Stimulated activated CD4-positive, alpha-beta T cell treated with anti-CD3 and anti-CD28 coated beads, Interleukin-15, amount 100 ng/mL, for 24 hours (primary cell): ENCODE measurements around the gene CFHR1.
"Not testable (repeated sequence)": the region's sequence is repeated elsewhere in the genome, so short reads cannot be mapped to it uniquely, and the experiment has no call there.

Source experiments
- DNase-seq: peaks from one replicate; pipeline ENCODE4 v3.0.0-alpha.2; 2020

CFHR1 gene

GRCh38 chr1:196819531-196819930 lies at the start of gene CFHR1:
Gene CFHR1 (plus strand): TSS chr1:196819731. CDS start chr1:196819845, 114 bp downstream.
- not testable (repeated sequence) for DNase-seq

- not testable (repeated sequence) for DNase-seq
Observed at GRCh38 chr1:196769823-196770222, 49.7 kb upstream of the CFHR1 start.

DNA sequence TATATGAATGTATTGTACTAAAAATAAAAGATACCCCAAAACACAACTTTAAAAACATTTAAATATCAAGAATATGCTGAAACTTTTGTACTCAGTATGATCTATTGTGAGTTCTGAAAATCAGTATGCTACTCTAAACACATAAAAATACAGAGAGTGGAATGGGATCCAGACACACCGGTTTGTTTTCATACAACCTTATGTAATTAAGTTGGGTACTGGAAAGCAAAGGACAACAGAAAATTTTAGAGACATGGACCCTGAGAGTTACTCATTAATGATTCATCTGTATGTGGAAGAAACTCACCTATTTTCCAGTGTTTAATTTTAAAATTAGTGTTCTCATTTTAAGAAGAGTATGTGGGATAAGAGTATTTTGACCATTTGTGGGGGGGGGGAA lies 45.8 kb upstream of the CFHR1 start:
- DNase-seq = no peak

- DNase-seq = no peak
Observed at GRCh38 chr1:196774175-196774574, 45.4 kb upstream of the CFHR1 start.

GRCh38 chr1:196774603-196775002 lies 44.9 kb upstream of the CFHR1 start, which contains the start of gene CFHR3:
Gene CFHR3 (plus strand): TSS chr1:196774840. CDS start chr1:196774887, 47 bp downstream.
- no peak for DNase-seq

GRCh38 chr1:196777603-196778002 lies 41.9 kb upstream of the CFHR1 start:
- DNase-seq = no peak

DNA sequence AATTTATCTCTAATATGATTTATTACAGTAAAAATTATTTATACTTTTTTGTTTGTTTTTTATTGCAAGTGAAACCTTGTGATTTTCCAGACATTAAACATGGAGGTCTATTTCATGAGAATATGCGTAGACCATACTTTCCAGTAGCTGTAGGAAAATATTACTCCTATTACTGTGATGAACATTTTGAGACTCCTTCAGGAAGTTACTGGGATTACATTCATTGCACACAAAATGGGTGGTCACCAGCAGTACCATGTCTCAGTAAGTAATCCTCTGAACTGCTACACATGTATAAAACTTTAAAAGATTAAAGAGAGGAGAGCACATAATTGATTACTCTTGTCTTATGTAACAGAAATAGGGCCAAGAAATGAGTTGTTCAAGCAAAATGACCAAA lies 40.4 kb upstream of the CFHR1 start:
- DNase-seq = no peak

DNA sequence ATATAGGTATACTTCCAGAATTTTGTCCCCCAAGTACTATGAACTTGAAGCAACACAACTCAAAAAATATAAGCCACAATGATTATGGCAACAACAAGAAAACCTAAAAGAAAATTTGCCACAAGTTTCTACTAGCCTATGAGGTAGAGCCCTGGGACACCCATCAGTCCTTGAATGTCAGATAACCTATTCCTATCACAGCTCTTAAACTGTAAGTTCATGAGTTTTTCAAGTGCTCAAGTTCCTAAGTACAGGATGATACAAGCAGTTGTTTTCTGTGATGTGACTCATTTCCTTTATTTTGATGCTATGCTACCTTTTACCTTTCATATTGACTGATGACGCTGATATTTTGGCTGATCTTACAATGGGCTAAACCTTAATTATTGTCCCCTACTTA lies 28.3 kb upstream of the CFHR1 start:
- DNase-seq = not testable (repeated sequence)

DNA sequence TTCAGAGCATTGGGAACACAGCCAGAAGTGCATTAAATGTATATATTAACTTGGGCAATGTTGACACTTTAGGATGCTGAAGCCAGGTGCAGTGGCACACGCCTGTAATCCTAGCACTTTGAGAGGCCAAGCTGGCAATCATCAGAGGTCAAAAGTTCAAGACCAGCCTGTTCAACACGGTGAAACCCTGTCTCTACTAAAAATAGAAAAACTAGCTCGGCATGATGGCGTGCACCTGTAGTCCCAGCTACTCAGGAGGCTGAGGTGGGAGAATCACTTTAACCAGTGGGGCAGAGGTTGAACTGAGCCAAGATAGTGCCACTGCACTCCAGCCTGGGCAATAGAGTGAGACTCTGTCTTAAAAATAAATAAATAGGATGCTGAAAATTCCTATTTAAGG lies 25.4 kb upstream of the CFHR1 start:
- DNase-seq = not testable (repeated sequence)

DNA sequence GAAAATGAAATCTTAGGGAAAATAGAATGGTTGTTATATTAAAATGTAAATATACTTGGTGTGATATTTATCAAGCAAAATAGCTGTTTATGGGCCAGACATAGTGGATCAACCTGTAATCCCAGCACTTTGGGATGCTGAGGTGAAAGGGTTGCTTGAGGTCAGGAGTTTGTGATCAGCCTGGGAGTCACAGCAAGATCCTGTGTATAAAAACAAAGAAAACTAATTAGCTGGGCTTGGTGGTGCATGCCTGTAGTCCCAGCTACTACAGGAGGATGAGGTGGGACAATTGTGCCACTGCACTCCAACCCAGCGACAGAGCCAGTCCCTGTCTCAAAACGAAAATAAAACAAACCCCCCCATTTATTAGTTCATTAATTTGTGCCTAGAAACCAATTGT lies 21.6 kb upstream of the CFHR1 start:
- no peak for DNase-seq

DNA sequence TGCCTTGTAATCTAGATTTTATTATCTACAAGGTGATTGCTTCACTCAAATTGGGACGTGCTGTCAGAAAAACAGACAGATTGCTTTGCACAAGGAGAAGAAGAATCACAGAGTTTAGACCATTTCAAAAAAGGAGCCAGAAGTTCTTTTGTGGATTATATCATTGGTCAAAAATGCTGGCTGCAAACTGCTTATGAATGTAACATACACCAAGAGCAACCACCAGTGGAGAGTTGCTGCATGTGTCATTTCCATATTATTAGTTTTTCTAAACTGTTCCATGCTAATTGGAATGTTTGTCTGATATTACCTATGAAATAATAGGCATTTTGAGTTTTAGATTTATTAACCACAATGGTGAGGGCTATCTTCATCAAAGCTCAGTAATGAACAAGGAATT lies 17.6 kb upstream of the CFHR1 start:
- not testable (repeated sequence) for DNase-seq

- DNase-seq = no peak
Observed at GRCh38 chr1:196808529-196809235, 10.8 kb upstream of the CFHR1 start.

GRCh38 chr1:196817442-196817841 lies 2.1 kb upstream of the CFHR1 start:
- DNase-seq = not testable (repeated sequence)

GRCh38 chr1:196827860-196828259 lies 8.3 kb downstream of the CFHR1 start:
- not testable (repeated sequence) for DNase-seq

- not testable (repeated sequence) for DNase-seq
Observed at GRCh38 chr1:196849613-196850492, 30.3 kb downstream of the CFHR1 start.

- DNase-seq = no peak
Observed at GRCh38 chr1:196856053-196856452, 36.5 kb downstream of the CFHR1 start.

DNA sequence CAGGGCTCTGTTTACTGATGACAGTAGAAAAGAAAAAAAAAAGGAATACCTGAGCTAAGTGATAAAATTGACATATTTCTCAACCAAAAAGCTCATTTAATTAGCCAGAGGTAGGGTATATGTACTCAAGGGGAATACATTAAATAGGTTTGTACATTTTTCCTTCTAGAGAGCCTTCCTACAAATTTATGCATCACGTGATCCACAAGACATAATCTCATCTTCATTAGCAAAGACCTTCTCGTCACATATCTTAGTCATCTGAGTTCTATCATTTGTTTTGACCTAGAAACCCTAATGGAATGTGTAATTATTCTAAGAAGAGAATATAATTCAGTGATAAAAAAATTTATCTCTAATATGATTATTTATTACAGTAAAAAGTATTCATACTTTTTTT lies 37.7 kb downstream of the CFHR1 start:
- DNase-seq = no peak

DNA sequence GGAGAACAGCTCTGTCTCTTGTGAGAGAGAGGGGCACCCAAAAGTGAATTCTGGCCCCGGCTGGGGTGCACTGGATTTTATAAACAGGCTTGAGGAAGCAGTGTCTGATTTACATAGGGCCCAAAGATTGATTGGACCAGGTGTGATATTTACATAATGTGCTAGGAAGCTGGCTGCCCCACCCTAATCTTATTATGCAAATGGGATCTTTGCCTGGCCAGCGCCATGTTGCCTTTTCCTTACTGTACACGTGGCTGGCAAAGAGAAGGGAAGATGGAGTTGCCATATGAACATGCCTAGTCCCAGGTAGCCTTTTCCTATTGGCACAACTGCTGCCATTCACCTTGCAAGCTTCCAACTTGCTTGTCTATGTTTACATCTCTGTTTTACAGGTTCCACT lies 39.3 kb downstream of the CFHR1 start:
- no peak for DNase-seq

DNA sequence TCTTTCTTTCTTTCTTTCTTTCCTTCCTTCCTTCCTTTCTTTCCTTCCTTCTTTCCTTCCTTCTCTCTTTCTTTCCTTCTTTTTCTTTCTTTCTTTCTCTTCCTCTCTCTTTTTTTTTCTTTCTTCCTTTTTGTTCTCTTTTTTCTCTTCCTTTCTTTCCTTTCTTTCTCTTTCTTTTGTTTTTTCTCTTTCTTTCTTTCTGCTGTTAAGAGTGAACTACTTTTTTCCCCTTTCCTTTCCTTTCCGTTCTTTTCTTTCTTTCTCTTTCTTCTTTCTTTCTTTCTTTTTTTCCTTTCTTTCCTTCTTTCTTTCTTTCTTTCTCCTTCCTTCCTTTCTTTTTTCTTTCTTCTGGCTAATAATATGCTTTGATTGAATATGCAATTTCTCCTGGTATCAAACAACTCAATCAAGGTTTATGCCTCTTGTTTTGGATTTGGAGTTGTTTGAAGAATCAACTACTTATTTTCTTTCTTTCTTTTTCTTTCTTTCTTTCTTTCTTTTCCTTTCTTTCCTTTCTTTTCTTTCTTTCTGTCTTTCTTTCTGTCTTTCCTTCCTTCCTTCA lies 40.9 kb downstream of the CFHR1 start:
- DNase-seq = no peak

DNA sequence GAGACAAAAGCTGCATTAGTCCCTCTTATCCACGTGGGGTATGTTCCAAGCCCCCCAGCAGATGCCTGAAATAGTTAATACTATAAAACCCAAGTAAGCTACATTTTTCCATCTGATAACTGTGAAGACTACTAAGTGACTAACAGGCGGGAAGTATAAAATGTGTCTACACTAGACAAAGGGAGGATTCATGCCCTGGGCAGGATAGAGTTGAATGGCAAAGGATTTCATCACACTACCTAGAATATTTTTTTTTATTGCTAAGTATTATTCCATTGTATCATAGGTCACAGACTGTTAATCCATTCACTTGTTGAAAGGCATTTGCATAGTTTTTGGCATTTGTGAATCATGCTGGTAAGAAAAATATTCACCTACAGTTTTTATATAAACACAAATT lies 41.9 kb downstream of the CFHR1 start:
- DNase-seq = no peak

GRCh38 chr1:196866974-196867373 lies 47.4 kb downstream of the CFHR1 start:
- no peak for DNase-seq

DNA sequence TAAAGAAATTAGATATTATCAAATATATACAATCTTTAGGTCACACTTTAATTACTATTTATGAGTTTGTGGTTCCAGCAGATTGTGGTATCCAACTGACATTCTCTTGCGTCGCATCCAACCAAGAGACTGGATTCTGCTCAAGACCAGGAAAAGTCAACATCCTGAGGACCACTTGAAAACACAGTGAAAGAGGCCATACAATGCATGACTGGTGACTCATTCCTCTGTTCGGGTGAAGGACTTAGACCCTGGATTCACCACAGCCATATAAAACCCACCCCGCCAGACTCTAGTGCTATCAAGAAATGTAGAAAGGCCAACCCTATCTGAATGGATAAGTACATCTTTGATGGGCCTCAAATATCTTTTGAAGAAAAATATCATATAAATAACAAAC lies 53.9 kb downstream of the CFHR1 start:
- no peak for DNase-seq

DNA sequence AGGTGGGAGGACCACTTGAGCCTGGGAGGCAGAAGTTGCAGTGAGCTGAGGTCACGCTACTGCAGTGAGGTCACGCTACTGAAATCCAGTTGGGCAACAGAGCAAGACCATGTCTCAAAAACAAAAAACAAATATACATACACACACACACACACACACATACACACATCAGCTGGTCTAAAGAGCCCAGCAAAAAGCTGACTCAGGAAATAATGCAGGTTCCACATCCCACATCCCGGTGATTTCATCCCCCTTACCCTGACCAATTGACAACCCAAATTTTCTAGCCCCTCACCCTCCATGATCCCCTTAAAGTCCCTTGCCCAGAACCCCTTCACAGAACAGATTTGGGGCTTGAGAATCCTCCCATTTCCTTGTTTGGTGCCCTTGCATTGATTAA lies 56.4 kb downstream of the CFHR1 start:
- no peak for DNase-seq

- no peak for DNase-seq
Observed at GRCh38 chr1:196877964-196878363, 58.4 kb downstream of the CFHR1 start.
